Erythroblast (primary cell): Measurements from ENCODE around the gene SEPTIN5.
"Not testable (repeated sequence)": the region's sequence is repeated elsewhere in the genome, so short reads cannot be mapped to it uniquely, and the experiment has no call there.

Experiments
- DNase-seq, 2 experiments: peaks; one replicate each; lab custom pipeline; 2025; lab: John Stamatoyannopoulos, UW
- GATA1 ChIP-seq: IDR thresholded peaks from 2 replicates; pipeline ENCODE4 v1.6.1; 2011; ENCODE audit warnings: low read depth, mild to moderate bottlenecking, control low read depth, low read length, moderate library complexity
- POLR2A ChIP-seq: IDR thresholded peaks from 2 replicates; pipeline ENCODE4 v1.6.1; 2011; ENCODE audit warnings: mild to moderate bottlenecking, low read length

Gene SEPTIN5

GRCh38 chr22:19691007-19691720, 23.1 kb upstream of the SEPTIN5 start:
- no peak for TF ChIP-seq GATA1
- TF ChIP-seq POLR2A = no peak
- no peak for DNase-seq

GRCh38 chr22:19691721-19692341, 22.5 kb upstream of the SEPTIN5 start:
- DNase-seq = no peak
- TF ChIP-seq POLR2A = no peak

GRCh38 chr22:19693581-19693980, 20.7 kb upstream of the SEPTIN5 start:
- no peak for DNase-seq
- TF ChIP-seq POLR2A (no peak), GATA1 (no peak)

GRCh38 chr22:19693981-19694670, 20.2 kb upstream of the SEPTIN5 start:
- DNase-seq = no peak

GRCh38 chr22:19694696-19695095, 19.6 kb upstream of the SEPTIN5 start:
- TF ChIP-seq GATA1 (no peak), POLR2A (no peak)
- DNase-seq = no peak

More at GRCh38 chr22:19693981-19694670, 20.2 kb upstream of the SEPTIN5 start:
- TF ChIP-seq POLR2A = no peak
- no peak for TF ChIP-seq GATA1

GRCh38 chr22:19696504-19697276, 17.6 kb upstream of the SEPTIN5 start:
- TF ChIP-seq GATA1 (no peak), POLR2A (no peak)
- DNase-seq = no peak

GRCh38 chr22:19697871-19698270, 16.4 kb upstream of the SEPTIN5 start:
- DNase-seq = not testable (repeated sequence)

- TF ChIP-seq GATA1 (no peak), POLR2A (no peak)
- DNase-seq = no peak
These were observed 13.4 kb upstream of the SEPTIN5 start for GRCh38 chr22:19700790-19701419.

- TF ChIP-seq POLR2A = no peak
- DNase-seq = no peak
These were observed 12.7 kb upstream of the SEPTIN5 start for GRCh38 chr22:19701420-19702145.

- DNase-seq = no peak
- no peak for TF ChIP-seq POLR2A
- no peak for TF ChIP-seq GATA1
These were observed 10.4 kb upstream of the SEPTIN5 start for GRCh38 chr22:19703869-19704268.

- no peak for DNase-seq
- TF ChIP-seq GATA1 (no peak), POLR2A (no peak)
These were observed 9.8 kb upstream of the SEPTIN5 start for GRCh38 chr22:19704355-19705015.

GRCh38 chr22:19705181-19705934, 8.9 kb upstream of the SEPTIN5 start:
- TF ChIP-seq POLR2A (no peak), GATA1 (no peak)
- DNase-seq = no peak
